ENCODE results near the gene SMPX. TPM values are rescaled to one million over a fixed set of nuclear protein-coding genes. Genes with fewer than 3 reads are reported as not detected.

The SMPX gene
- total RNA-seq, 2 experiments from 2014 or later, result not detected

GRCh38 chrX:21749924-21750323 lies 8.0 kb downstream of the SMPX start:
- no TSS peak for BruUV-seq (replicated peaks)
- no peak overlapping the region for H3K27ac ChIP-seq (ENCODE audit: low read depth, low read length, poor library complexity, severe bottlenecking)
- no peak for DNase-seq (ENCODE audit: low spot score)
- no peaks in the 10 kb centered on the region for H3K9me3 ChIP-seq (ENCODE audit: low read length)
- ChIA-PET CTCF (ENCODE audit: unreplicated experiment) (no interaction called here), POLR2A (no interaction called here)
- TF ChIP-seq EZH2phosphoT487 (IDR thresholded peaks at IDR 0.05; ENCODE audit: borderline replicate concordance, low read depth, low read length) (no peak), CTCF (conservative IDR thresholded peaks at IDR 0.05; ENCODE audit: low read length) (no peak)
- H3K79me2 ChIP-seq (ENCODE audit: insufficient read depth, low read depth, low read length), result no peaks in the 10 kb centered on the region
- no peak overlapping the region for H2AFZ ChIP-seq (ENCODE audit: low read length)
- no peaks in the 10 kb centered on the region for H4K20me1 ChIP-seq (ENCODE audit: insufficient read depth, low read length)
- no peak overlapping the region for H3K4me3 ChIP-seq (ENCODE audit: low read depth, low read length, poor library complexity, severe bottlenecking)
- intact Hi-C loops (cut with micrococcal nuclease; ENCODE audit: unreplicated experiment), result loop anchor here (5.0 kb wide), 1 partner anchor 1223 kb away; no protein-coding TSS in a partner anchor
- H3K4me1 ChIP-seq (ENCODE audit: insufficient read depth, low read length, poor library complexity, severe bottlenecking), result no peaks in the 10 kb centered on the region
- H3K4me2 ChIP-seq (ENCODE audit: low read length), result no peak overlapping the region
- H3K9me2 ChIP-seq (ENCODE audit: insufficient read depth, low read length), result no peaks in the 10 kb centered on the region
- no peaks in the 10 kb centered on the region for H3K36me3 ChIP-seq (ENCODE audit: insufficient read depth, low read length)

- Histone ChIP-seq H4K20me1 (ENCODE audit: insufficient read depth, low read length) (no peaks in the 10 kb centered on the region), H3K36me3 (ENCODE audit: insufficient read depth, low read length) (no peaks in the 10 kb centered on the region), H3K4me1 (ENCODE audit: insufficient read depth, low read length, poor library complexity, severe bottlenecking) (no peaks in the 10 kb centered on the region), H2AFZ (ENCODE audit: low read length) (no peak overlapping the region), H3K9me3 (ENCODE audit: low read length) (no peaks in the 10 kb centered on the region), H3K4me2 (ENCODE audit: low read length) (no peak overlapping the region), H3K4me3 (ENCODE audit: low read depth, low read length, poor library complexity, severe bottlenecking) (no peak overlapping the region), H3K79me2 (ENCODE audit: insufficient read depth, low read depth, low read length) (no peaks in the 10 kb centered on the region), H3K9me2 (ENCODE audit: insufficient read depth, low read length) (no peaks in the 10 kb centered on the region), H3K27ac (ENCODE audit: low read depth, low read length, poor library complexity, severe bottlenecking) (no peak overlapping the region)
- ChIA-PET POLR2A (no interaction called here), CTCF (ENCODE audit: unreplicated experiment) (no interaction called here)
- TF ChIP-seq CTCF (conservative IDR thresholded peaks at IDR 0.05; ENCODE audit: low read length) (no peak), EZH2phosphoT487 (IDR thresholded peaks at IDR 0.05; ENCODE audit: borderline replicate concordance, low read depth, low read length) (no peak)
- BruUV-seq (replicated peaks), result no TSS peak
- no peak for DNase-seq (ENCODE audit: low spot score)
- intact Hi-C loops (cut with micrococcal nuclease; ENCODE audit: unreplicated experiment), result loop anchor here (5.0 kb wide), 1 partner anchor 1221 kb away; no protein-coding TSS in a partner anchor
Measured at GRCh38 chrX:21748235-21748634, 9.7 kb downstream of the SMPX start.

GRCh38 chrX:21747558-21747957 lies 10.4 kb downstream of the SMPX start:
- H3K4me2 ChIP-seq (ENCODE audit: low read length), result no peak overlapping the region
- no peaks in the 10 kb centered on the region for H3K9me3 ChIP-seq (ENCODE audit: low read length)
- no peaks in the 10 kb centered on the region for H3K4me1 ChIP-seq (ENCODE audit: insufficient read depth, low read length, poor library complexity, severe bottlenecking)
- H2AFZ ChIP-seq (ENCODE audit: low read length), result no peak overlapping the region
- intact Hi-C loops (cut with micrococcal nuclease; ENCODE audit: unreplicated experiment), result loop anchor here (5.0 kb wide), 1 partner anchor 1220 kb away; no protein-coding TSS in a partner anchor
- H3K9me2 ChIP-seq (ENCODE audit: insufficient read depth, low read length), result no peaks in the 10 kb centered on the region
- TF ChIP-seq EZH2phosphoT487 (IDR thresholded peaks at IDR 0.05; ENCODE audit: borderline replicate concordance, low read depth, low read length), result no peak
- TF ChIP-seq CTCF (conservative IDR thresholded peaks at IDR 0.05; ENCODE audit: low read length), result no peak
- H3K4me3 ChIP-seq (ENCODE audit: low read depth, low read length, poor library complexity, severe bottlenecking), result no peak overlapping the region
- POLR2A ChIA-PET, result no interaction called here
- no TSS peak for BruUV-seq (replicated peaks)
- CTCF ChIA-PET (ENCODE audit: unreplicated experiment), result no interaction called here
- H4K20me1 ChIP-seq (ENCODE audit: insufficient read depth, low read length), result no peaks in the 10 kb centered on the region
- H3K79me2 ChIP-seq (ENCODE audit: insufficient read depth, low read depth, low read length), result no peaks in the 10 kb centered on the region
- no peaks in the 10 kb centered on the region for H3K36me3 ChIP-seq (ENCODE audit: insufficient read depth, low read length)
- DNase-seq (ENCODE audit: low spot score), result no peak
- H3K27ac ChIP-seq (ENCODE audit: low read depth, low read length, poor library complexity, severe bottlenecking), result no peak overlapping the region
